CD1c-positive myeloid dendritic cell (primary cell): ENCODE results near the gene KIAA0513.
A peak's percentile ranks its signal among the peaks of the same experiment; 100 is the strongest.

Experiments used
- DNase-seq: peaks from one replicate; pipeline ENCODE4 v3.0.0-alpha.2; 2016; ENCODE audit errors: extremely low spot score

The KIAA0513 gene

DNA sequence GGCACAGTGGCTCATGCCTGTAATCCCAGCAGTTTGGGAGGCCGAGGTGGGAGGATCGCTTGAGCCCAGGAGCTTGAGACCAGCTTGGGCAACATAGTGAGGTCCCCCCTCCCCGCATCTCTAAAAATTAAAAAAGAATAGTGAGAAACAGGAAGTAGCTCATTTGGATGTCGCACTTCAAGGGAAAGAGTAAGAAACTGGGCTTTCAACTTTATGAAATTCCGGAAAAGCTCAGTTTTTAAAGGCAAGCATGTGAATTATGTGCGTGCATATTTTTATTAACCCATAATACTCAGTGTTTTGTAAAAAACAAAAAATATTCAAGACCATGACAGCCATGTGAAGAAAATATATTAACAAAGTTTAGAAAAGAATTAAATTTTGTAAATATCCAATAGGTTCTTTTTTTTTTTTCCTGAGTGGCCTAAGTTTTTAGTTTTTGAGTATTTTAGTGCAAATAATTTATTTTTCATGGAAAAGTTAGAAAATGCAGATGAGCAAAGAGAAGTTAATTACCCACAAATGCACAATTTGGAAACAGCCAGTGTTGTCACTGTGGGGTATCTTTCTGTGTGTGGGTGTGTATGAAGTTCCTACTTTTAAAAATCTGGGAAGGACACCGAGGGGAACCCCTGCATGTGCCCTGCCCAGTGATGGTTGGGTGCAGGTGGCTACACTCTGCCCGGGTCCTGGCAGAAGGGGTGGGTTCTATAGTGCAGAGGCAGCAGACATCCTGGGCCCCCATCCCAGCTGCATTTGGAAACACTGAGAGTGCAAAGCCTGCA, 44.7 kb downstream of the KIAA0513 start:
- peak; percentile 30 for DNase-seq

DNA sequence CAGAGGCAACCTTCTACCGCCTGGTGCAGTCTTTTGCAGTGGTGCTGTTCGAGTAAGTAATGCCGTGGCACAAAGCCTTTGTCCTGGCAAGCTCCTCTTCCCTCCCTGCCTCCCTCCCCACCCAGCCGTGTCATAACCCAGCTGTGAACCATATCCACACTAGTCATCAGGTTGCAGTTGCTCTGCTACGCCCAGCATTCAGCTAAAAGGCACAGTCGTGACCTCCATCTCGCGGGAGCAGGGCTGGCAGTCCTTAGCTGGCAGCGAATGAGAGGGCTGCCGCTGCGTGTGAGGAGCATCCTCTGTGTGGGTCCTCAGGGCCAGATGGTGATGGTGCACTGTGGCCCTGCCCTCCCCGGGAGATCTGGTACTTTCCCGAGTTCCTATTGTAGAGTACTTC, 45.4 kb downstream of the KIAA0513 start:
- no peak for DNase-seq

DNA sequence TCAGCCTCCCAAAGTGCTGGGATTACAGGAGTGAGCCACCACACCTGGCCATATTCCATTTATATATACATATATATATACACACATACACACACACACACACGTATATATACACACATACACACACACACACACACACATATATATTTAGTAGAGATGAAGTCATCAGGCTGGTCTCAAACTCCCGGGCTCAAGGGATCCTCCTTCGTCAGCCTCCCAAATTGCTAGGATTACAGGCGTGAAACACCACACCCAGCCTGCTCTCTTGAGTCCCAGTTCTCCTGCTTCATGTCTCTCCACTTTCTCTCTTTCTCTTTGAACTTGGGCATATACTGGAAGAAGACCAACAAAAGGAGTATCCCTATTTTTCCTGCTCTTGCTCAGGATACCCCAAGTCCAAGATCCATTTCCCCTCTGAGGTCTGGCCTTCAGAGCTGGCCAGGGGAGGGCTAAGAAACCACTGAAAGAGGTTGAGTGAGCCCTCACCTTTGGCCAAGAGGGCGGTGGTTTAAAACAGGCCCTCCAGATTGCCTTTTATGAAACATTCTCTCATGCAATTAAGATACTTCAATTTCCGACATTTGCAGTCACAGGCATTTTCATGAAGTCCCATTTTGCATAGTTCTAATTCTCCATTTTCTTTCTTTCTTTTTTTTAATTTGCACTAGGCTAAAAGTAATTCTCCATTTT, 46.8 kb downstream of the KIAA0513 start:
- no peak for DNase-seq

GRCh38 chr16:85075236-85075924, 47.8 kb downstream of the KIAA0513 start:
- DNase-seq, result no peak

GRCh38 chr16:85077039-85077438, 49.4 kb downstream of the KIAA0513 start:
- no peak for DNase-seq

DNA sequence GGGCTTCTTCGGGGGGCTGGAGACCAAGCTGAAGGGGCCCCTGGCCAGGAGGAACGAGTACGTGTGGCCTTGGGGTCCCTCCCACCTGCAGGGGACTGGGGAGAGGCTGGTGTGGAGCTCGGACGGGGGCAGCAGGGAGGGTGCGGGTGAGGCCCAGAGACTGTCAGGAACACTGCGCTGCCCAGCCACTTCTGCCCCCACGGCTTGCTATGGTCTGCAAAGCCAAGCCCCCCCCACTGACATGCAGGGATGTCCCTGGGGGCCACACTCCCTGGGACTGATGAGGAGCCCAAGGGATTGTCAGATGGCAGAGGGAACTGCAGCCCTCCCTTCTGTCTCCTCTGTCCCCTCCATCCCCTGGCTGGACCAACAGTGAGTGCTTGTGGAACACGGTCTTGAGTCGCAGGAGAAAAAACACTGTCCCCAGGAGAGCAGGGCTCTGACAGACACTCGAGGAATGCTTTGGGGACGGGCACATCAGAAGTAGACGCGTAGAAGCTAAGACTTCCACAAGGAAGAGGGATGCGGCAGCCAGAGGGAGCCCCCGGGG, 50.1 kb downstream of the KIAA0513 start:
- no peak for DNase-seq

DNA sequence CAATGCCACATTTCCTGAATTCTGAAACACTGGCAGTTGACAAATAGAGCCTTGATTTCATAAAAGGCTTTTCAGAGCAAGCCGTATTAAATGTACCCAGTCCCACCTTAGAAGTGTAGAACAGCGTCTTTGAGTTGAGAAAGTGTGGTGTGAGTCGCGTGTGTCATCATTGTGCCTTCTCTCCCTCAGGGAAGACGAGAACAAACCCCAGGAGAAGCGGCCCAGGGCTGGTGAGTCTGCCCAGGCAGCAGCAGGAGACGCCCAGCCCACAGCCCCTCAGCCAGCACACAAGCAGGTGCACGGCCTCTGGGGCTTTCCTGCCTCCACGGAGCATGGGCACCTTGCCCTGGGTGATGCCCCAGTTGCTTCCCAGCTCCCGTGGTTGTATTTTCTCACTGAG, 50.6 kb downstream of the KIAA0513 start:
- DNase-seq, result no peak

DNA sequence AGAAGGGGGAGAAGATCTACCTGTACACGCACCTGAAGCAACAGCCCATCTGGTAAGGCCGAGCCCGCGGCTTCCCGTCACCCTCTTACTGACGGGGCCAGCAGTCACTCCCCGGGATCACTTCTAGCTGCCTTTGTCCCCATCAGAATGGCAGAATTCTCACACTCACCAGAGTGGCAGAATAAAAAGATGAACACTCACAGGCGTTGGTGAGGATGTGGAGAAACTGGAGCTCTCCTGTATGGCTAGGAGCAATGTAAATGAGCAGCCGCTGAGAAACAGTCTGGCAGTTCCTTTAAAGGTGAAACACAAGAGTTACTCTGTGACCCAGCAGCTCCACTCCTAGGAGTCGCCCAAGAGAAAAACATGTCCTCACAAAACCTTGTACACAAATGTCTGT, 51.4 kb downstream of the KIAA0513 start:
- no peak for DNase-seq

DNA sequence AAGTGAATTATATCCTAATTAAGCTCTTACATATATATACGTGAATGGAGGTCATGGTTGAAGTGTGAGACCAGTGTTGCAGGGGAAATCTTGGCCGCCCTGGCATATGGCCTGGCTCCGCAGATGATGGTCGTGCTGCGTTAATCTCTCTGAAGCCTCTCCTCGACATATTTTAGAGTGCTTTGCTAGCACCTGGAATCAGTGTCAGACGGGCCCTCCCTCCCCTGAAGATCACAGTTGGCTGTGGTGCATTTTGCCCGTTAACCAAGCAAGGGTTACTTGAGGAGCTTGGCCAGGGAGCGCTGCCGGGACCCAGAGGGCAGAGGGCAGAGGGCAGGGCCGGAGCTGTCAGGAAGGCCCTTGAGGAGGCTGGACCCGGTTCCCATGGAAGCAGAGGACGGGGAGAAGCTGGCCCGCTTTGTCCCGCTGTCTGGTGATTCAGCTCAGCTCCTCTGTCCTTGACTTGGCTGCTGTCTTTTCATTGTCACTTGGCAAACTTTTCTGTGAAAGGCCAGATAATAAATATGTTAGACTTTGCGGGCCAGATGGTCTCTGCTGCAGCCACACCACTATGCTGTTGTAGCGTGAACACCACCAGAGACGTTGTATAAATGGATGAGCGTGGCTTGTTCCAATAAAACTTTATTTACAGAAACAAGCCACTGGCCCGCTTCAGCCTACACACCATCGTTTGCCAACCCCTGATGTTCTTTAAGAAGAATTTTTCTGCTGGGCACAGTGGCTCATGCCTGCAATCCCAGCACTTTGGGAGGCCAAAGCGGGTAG, 52.4 kb downstream of the KIAA0513 start:
- DNase-seq, result no peak

GRCh38 chr16:85081038-85081437, 53.4 kb downstream of the KIAA0513 start:
- DNase-seq, result no peak

- no peak for DNase-seq
Observed at GRCh38 chr16:85081765-85082164, 54.2 kb downstream of the KIAA0513 start.

GRCh38 chr16:85082173-85083050, 54.8 kb downstream of the KIAA0513 start:
- DNase-seq, result no peak

GRCh38 chr16:85083051-85083639, 55.5 kb downstream of the KIAA0513 start:
- DNase-seq, result peak; percentile 55

DNA sequence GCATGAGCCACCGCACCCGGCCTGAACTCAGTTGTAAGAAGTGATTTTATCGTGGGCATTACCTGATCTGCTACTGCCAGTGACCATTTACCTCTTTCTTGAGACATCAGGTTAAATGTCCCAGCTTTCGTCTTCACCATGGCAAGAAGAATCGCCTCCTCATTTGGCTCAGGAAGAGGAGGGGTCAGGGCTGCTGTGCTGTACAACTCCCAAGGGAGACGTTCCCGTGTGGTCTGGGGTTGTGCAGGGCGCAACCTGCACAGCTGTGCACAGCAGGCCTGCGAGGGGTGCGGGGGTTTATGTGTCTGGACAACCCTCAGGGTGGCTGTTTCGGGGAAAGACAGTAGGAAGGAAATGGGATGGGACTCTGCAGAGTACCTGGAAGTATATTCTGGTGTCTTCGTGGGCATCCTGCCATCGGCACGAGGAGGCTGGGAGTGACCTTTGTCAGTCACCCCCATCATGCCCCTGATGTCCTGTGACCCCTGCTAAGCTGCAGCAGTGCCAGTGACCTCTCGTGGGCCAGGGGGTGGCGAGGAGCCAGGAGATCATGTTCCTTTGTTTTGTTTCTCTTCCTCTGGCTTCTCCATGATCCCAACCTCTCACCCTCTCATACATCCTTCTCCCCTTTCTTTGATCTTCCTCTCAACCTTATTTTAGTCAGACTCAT, 57.4 kb downstream of the KIAA0513 start:
- no peak for DNase-seq

DNA sequence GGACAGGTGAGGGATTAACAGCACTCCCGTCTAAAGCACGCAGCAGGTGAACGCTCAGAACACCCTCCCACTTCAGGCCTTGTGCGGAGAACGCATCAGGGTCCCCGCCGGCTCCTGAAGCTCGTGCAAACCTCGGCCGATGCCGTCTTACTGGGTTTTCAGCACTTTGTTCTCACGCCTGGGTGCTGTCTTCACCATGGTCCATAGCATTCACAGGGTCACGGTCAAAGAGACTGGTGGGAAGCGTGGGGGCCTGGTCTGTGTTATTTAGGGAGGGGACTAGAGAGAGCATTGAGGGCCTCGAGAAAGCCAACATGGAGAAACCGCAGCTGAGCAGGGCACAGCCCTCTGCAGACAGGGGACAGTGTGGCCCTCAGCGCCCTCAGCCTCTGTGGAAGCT, 58.1 kb downstream of the KIAA0513 start:
- no peak for DNase-seq

- DNase-seq, result peak; percentile 75
Observed at GRCh38 chr16:85086347-85087291, 59.0 kb downstream of the KIAA0513 start.

DNA sequence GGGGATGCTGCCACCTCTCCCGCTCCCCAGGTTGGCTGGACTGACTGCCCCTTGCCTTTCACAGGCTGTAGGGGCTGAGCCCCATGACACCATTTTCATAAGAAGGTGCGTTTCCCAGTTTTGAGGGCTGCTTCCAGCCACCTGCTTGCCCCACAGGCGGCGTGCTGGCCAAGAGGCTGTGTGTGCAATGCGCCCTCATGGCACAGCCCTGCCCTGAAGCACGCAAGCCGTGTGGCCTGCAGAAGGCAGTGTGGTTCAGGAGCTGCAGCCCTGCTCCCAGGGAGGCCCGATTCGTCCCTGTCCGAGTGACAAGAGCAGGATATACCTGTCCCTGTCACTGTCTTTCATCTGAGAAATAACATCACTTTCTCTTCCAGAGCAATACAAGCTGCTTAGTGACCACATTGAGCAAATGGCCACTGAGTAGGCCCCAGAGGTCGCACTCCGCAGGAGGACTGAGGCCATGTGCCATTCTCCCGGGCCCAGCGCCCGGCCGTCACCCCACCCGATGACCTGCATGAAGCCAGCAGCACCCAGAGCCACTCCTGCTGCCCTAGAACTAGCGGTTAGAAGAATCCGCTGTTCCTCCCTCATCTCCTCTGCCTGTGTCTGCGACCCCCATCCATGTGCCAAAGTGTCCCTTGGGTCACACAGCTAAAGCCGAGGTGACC, 60.4 kb downstream of the KIAA0513 start:
- DNase-seq, result no peak
